Activated CD8-positive, alpha-beta memory T cell treated with anti-CD3 and anti-CD28 coated beads, Interleukin-2, amount 10 ng/mL, durations not matched to agents 7 days and 5 days (primary cell): ENCODE data around the gene CTNNBIP1. TPM values are rescaled to one million over a fixed set of nuclear protein-coding genes. Genes with fewer than 3 reads are reported as not detected.

Experiments
- ATAC-seq: fragments of 150-1000 bp; cut with Tn5 transposase; one replicate; pipeline ENCODE4 v1.10.0; 2021; ENCODE audit warnings: moderate library complexity
- CTCF ChIA-PET: fragments of 350-600 bp; sonication (Branson Sonifier 250); formaldehyde crosslinking; loops from one replicate; lab custom pipeline; 2021; ENCODE audit warnings: antibody characterized with exemption; lab: Charles Lee
- DNase-seq: peaks from one replicate; pipeline ENCODE4 v3.0.0-alpha.2; 2020
- H3K27ac Mint-ChIP-seq: one replicate; pipeline ENCODE4 v1.8.0; 2021; ENCODE audit warnings: mild to moderate bottlenecking, mixed read lengths
- H3K27me3 Mint-ChIP-seq: one replicate; pipeline ENCODE4 v1.8.0; 2021; ENCODE audit warnings: mixed read lengths
- H3K36me3 Mint-ChIP-seq: one replicate; pipeline ENCODE4 v1.8.0; 2021; ENCODE audit warnings: mild to moderate bottlenecking, mixed read lengths
- H3K4me1 Mint-ChIP-seq: one replicate; pipeline ENCODE4 v1.8.0; 2021; ENCODE audit warnings: mixed read lengths
- H3K4me3 Mint-ChIP-seq: one replicate; pipeline ENCODE4 v1.8.0; 2021; ENCODE audit warnings: mild to moderate bottlenecking, moderate library complexity, mixed read lengths
- H3K9me3 Mint-ChIP-seq: one replicate; pipeline ENCODE4 v1.8.0; 2022; ENCODE audit warnings: low read depth, mixed read lengths
- total RNA-seq, 2 experiments: library from RNA; stranded (reverse); gene quantifications; one replicate each; pipeline ENCODE4 v1.2.3, GENCODE V29; 2021

CTNNBIP1 gene
- total RNA-seq, 2 experiments from 2014 or later: 10.9 to 15.8 TPM

DNA sequence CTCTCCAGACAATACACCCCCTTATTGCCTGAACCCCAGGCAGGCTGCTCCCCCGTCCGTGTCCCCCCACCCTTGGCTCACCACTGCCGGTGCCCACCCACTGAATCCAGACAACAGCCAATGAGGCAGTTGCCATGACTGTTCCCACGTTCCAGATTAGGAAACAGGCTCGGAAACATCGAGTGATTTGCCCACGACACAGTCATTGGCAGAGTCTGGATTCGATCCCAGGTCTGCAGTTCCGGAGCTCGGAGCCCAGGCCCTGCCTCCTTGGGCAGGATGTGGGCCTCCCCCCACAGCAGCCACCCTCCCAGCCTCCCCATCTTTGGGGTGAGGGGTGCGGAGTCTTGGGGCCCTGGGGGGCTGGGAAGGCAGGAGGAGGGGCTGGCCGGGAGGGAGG lies 66.0 kb downstream of the CTNNBIP1 start:
- Mint-ChIP-seq H3K27me3 (no peaks in the 10 kb centered on the region), H3K4me1 (no peaks in the 10 kb centered on the region), H3K4me3 (no peak overlapping the region), H3K36me3 (no peaks in the 10 kb centered on the region), H3K27ac (no peak overlapping the region), H3K9me3 (no peaks in the 10 kb centered on the region)
- CTCF ChIA-PET: interaction anchor here (0.5 to 1.5 kb wide), 3 partner anchors 59 to 348 kb away, joined by 3 to 4 read pairs (median 3); no protein-coding TSS in a partner anchor
- DNase-seq (no peak), ATAC-seq (no peak)

DNA sequence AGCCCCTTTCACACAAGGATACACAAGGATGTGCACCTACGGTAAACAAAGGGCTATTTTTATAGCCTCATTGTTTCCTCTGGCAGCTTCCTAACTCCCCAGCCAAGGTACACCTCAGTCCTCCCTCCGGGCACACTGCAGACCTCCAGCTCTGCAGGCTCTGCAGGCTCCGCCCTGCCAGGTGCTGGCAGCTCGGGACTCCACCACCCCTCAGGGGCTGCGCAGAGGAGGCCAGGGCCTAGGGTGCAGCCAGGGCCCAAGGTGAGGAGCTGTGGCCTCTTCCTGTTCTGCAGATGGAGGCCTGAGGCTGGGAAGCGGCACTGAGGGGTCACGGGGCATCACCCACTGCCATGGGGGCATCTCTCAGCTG lies 66.5 kb downstream of the CTNNBIP1 start:
- no peak overlapping the region for H3K4me3 Mint-ChIP-seq
- CTCF ChIA-PET: interaction anchor here (0.8 kb wide), 1 partner anchor 59 kb away, joined by 4 read pairs; no protein-coding TSS in a partner anchor
- DNase-seq (no peak), ATAC-seq (no peak)
- H3K27ac Mint-ChIP-seq: no peak overlapping the region
- H3K27me3 Mint-ChIP-seq: no peaks in the 10 kb centered on the region
- H3K9me3 Mint-ChIP-seq: no peaks in the 10 kb centered on the region
- no peaks in the 10 kb centered on the region for H3K36me3 Mint-ChIP-seq
- no peaks in the 10 kb centered on the region for H3K4me1 Mint-ChIP-seq

DNA sequence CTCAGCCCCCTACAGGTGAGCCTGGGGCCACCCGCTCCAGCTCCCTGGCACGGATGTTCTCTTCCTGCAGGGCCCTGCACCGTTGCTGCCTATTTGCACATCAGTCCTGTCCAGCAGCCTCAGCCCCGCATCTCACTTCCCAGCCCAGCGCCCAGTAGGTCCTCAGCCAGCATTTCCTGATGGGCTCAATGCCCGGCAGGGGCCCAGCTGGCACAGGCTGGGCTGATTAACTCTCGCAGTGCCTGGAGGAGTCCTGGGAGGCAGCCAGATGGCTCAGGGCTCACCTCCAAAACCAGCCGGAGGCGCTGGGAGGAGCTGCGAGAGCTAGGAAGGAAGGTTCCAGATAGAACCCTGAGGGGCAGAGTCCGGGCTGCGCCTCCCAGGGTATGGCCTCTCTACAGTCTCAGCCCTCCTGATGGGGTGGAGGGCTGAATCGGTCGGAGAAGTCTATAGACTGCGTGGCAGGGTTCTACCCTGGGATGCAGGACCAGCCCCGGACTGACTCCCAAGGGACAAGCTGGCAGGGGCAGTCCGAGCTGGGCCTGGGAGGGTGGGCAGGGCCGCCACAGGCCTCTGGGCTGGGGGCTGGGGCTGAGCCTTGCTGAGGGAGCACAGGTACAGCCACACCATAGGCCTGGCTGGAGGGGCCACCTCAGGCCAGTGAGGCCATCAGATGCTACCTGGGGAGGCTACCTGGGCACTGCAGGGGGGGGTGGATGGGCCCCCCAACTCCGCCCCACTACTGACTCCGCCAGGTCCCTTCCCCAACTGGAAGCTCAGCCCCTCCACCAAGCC lies 67.1 kb downstream of the CTNNBIP1 start:
- no peak overlapping the region for H3K27ac Mint-ChIP-seq
- CTCF ChIA-PET: interaction anchor here (0.8 to 1.6 kb wide), 2 partner anchors 30 to 58 kb away, joined by 3 to 4 read pairs; no protein-coding TSS in a partner anchor
- no peaks in the 10 kb centered on the region for H3K36me3 Mint-ChIP-seq
- no peak for ATAC-seq
- H3K9me3 Mint-ChIP-seq: no peaks in the 10 kb centered on the region
- DNase-seq: no peak
- no peak overlapping the region for H3K4me3 Mint-ChIP-seq
- H3K4me1 Mint-ChIP-seq: no peaks in the 10 kb centered on the region
- H3K27me3 Mint-ChIP-seq: no peaks in the 10 kb centered on the region

DNA sequence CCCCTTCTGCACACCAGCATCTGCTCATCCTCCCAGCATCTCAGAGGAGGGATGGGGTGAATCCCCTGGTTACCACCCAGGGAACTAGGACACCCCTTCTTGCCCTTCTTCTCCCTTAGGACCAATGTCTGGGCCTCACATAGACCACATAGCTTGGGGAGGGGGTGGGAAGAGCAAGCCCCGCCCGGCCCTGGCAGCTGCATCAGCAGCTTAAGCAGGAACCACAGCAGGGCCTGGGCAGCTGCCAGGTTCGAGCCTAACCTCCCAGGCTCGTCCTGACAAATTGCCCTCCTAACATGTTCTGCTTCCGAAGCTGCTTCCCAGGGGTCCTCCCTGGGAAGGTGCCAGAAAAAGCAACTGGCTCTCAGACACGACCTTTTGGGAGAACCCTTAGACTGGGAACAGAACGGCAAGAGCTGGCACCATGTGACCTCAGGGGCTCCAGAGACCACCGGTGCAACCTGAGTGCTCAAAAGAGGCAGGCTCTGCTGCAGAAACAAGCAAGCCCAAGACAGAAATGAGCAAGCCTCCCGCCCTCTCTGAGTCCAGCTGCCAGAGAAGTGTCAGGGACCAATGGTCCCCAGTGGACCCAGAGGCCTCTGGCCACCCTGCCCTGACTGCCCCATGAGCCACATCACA lies 67.9 kb downstream of the CTNNBIP1 start:
- Mint-ChIP-seq H3K9me3 (no peaks in the 10 kb centered on the region), H3K4me1 (no peaks in the 10 kb centered on the region), H3K27me3 (no peaks in the 10 kb centered on the region), H3K36me3 (no peaks in the 10 kb centered on the region), H3K27ac (no peak overlapping the region), H3K4me3 (no peak overlapping the region)
- ATAC-seq (no peak), DNase-seq (no peak)
- CTCF ChIA-PET: interaction anchor here (0.8 to 1.6 kb wide), 2 partner anchors 25 to 31 kb away, joined by 3 read pairs; no protein-coding TSS in a partner anchor

DNA sequence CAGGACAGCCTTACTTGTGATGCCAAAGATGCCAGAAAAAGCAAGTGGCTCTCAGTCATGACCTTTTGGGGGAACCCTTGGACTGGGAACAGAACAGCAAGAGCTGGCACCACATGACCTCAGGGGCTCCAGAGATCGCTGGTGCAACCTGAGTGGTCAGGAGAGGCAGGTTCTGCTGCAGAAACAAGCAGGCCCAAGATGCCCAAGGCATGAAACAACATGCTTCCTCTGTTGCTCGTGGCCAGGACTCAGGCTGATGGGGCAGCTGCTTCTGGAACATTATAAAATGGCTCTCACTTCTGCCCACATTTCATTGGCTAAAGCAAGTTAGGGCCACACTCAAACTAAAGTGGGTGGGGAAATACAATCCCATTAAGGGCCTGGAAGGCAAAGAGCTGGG lies 68.6 kb downstream of the CTNNBIP1 start:
- H3K36me3 Mint-ChIP-seq: no peaks in the 10 kb centered on the region

DNA sequence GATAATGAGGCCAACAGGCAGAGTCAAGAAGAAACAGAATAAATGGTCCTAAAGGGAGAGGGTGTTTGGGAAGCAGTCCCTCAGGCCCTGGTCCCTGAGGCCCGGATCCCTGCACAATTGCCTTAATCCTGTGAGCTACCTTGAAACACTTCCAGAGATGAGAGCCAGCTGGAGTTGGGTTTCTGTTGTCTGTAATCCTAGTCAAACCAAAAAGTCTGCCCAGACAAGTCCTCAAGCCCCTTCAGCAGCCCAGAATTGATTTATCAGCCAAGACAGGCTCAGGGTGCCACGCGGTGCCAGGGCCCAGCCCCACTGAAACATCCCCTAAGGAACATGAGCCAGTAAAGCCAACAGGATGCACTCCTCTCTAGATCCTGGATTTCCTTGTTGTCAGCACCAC lies 69.9 kb downstream of the CTNNBIP1 start:
- CTCF ChIA-PET: interaction anchor here (2.2 kb wide), 1 partner anchor 56 kb away, joined by 4 read pairs; no protein-coding TSS in a partner anchor
- Mint-ChIP-seq H3K27me3 (no peaks in the 10 kb centered on the region), H3K27ac (no peak overlapping the region), H3K4me3 (no peak overlapping the region), H3K4me1 (no peaks in the 10 kb centered on the region), H3K36me3 (no peaks in the 10 kb centered on the region), H3K9me3 (no peaks in the 10 kb centered on the region)
- ATAC-seq (no peak), DNase-seq (no peak)

More for the DNA sequence above, 68.6 kb downstream of the CTNNBIP1 start:
- no peaks in the 10 kb centered on the region for H3K4me1 Mint-ChIP-seq
- H3K27ac Mint-ChIP-seq: no peak overlapping the region
- no peaks in the 10 kb centered on the region for H3K27me3 Mint-ChIP-seq
- no peak overlapping the region for H3K4me3 Mint-ChIP-seq
- DNase-seq (no peak), ATAC-seq (no peak)
- CTCF ChIA-PET: interaction anchor here (0.8 to 2.2 kb wide), 3 partner anchors 24 to 57 kb away, joined by 3 to 4 read pairs (median 3); no protein-coding TSS in a partner anchor
- H3K9me3 Mint-ChIP-seq: no peaks in the 10 kb centered on the region

DNA sequence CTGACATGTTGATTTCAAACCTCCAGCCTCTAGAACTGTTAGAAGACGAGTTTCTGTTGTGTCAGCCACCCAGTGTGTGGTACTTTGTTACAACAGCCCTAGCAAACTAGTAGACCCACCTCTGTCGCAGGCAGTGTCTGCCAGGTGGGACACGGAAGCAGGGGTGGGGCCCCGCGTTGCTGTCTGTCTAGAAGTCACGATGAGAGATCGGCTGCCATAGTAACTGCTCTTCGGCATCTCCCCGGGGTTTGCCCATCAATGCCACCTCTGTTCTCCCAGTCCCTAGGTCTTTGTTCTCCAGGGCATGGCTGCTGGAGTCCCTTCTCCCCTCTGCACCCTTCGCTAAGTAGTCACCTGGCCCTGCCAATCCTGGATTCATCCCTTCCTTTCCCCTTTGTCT lies 71.1 kb downstream of the CTNNBIP1 start:
- no peak for ATAC-seq

DNA sequence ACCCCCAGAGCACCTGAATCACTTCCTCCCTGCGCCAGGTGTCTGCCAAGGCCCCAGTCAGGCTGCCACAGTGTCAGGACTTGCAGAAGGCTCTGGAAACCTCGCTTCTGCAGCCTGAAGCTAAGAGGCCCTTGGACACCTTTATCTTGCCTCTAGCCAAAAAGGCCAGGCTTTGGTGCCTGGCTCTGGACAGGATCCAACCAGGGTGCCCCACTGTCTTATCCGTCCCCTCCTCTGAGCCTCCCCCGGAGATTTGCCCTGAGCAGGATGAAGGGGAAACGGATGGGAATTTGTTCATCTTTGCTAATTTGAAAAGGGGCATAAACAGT lies 73.5 kb downstream of the CTNNBIP1 start:
- ATAC-seq (no peak), DNase-seq (no peak)
- no peak overlapping the region for H3K4me3 Mint-ChIP-seq
- CTCF ChIA-PET: no interaction called here
- no peaks in the 10 kb centered on the region for H3K27me3 Mint-ChIP-seq
- H3K36me3 Mint-ChIP-seq: no peaks in the 10 kb centered on the region
- no peak overlapping the region for H3K27ac Mint-ChIP-seq
- H3K9me3 Mint-ChIP-seq: no peaks in the 10 kb centered on the region
- H3K4me1 Mint-ChIP-seq: no peaks in the 10 kb centered on the region

More for the DNA sequence above, 71.1 kb downstream of the CTNNBIP1 start:
- H3K9me3 Mint-ChIP-seq: no peaks in the 10 kb centered on the region
- CTCF ChIA-PET: no interaction called here
- H3K36me3 Mint-ChIP-seq: no peaks in the 10 kb centered on the region
- H3K27ac Mint-ChIP-seq: no peak overlapping the region
- no peaks in the 10 kb centered on the region for H3K4me1 Mint-ChIP-seq
- no peak for DNase-seq
- H3K4me3 Mint-ChIP-seq: no peak overlapping the region
- H3K27me3 Mint-ChIP-seq: no peaks in the 10 kb centered on the region

DNA sequence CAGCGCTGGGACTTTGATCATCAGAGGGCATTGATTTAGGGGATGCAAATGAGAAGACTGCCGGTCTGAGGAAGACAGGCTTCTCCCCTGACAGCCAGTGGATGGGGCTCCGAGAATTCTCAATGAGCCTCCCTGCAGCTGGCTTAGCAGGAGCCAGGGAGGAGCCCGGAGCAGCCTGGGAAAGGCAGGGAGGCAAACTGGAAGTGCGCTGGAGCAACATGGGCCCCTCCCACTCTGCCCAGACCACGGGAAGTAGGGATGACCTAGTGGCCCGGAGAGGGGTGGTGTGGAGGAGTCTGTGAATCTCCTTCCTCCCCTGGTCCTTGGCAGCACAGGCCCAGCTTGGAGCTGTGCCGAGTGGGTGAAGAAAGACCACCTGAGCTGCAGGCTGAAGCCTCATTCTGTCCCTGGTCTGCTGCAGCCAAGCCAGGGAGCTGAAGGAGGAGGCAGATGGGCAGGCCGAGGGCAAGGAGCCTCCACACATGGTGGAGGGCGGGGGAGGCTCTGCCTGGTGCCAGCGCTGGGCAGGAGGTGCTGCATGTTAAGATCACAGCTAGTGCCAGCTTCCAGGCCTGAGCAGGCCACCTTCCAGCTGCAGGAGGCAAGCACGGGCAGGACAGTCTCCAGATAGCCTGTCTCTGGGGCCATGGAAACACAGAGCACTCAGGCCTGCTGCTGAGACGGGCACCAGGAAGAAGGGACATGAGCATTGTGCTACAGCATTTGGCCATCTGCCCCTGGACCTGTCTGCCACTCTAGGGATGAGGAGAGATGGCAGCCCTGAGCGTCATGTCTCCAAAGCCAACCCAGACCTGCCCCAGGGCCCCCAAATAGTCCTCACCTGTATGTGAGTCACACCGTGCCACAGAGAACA lies 74.1 kb downstream of the CTNNBIP1 start:
- Mint-ChIP-seq H3K27me3 (no peaks in the 10 kb centered on the region), H3K4me3 (no peak overlapping the region), H3K9me3 (no peaks in the 10 kb centered on the region), H3K27ac (no peak overlapping the region), H3K36me3 (no peaks in the 10 kb centered on the region), H3K4me1 (no peaks in the 10 kb centered on the region)
- CTCF ChIA-PET: no interaction called here
- no peak for DNase-seq
- ATAC-seq: no peak

DNA sequence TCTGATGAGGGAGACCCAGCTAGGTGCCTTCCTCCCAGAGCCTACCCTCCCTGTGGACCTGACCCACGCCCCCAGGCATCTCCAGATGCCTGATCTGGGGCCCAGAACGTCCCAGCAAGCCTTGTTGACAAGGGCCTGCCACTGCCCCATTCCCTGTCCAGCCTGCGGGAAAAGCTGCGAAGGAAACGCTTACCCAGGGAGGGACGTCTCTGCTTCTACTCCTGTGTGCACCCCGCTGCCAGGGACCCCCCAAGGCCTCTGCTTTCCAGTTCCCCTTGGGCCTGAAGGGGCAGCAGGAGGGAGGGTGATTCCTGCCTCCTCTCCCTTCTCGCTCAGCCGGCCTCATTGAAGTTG lies 74.7 kb downstream of the CTNNBIP1 start:
- no peak for DNase-seq
- H3K9me3 Mint-ChIP-seq: no peaks in the 10 kb centered on the region
- no peak overlapping the region for H3K4me3 Mint-ChIP-seq
- H3K36me3 Mint-ChIP-seq: no peaks in the 10 kb centered on the region
- H3K27ac Mint-ChIP-seq: no peak overlapping the region
- CTCF ChIA-PET: no interaction called here
- no peaks in the 10 kb centered on the region for H3K4me1 Mint-ChIP-seq
- H3K27me3 Mint-ChIP-seq: no peaks in the 10 kb centered on the region
- no peak for ATAC-seq

DNA sequence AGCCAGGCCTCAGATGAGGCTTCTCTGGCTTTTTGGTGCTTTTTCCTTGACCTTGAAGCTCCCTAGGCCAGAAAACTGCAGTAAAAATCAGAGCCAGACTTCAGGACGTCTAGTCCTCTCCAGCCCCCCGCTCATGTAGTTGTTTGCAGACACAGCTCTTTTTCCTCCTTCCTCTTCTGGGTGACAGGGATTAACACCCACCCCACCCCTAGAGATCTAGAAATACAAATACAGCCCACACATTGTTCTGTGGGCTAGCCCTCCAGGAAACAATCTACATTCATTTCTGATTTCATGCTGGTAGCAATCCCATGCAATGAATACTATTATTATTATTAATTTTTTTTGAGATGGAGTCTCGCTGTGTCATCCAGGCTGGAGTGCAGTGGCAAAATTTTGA lies 76.4 kb downstream of the CTNNBIP1 start:
- Mint-ChIP-seq H3K4me3 (no peak overlapping the region), H3K27ac (no peak overlapping the region), H3K4me1 (no peaks in the 10 kb centered on the region), H3K9me3 (no peaks in the 10 kb centered on the region), H3K36me3 (no peaks in the 10 kb centered on the region), H3K27me3 (no peaks in the 10 kb centered on the region)
- ATAC-seq: no peak
- no peak for DNase-seq
- CTCF ChIA-PET: interaction anchor here (0.6 to 0.8 kb wide), 2 partner anchors 47 to 90 kb away, joined by 3 read pairs; no protein-coding TSS in a partner anchor

DNA sequence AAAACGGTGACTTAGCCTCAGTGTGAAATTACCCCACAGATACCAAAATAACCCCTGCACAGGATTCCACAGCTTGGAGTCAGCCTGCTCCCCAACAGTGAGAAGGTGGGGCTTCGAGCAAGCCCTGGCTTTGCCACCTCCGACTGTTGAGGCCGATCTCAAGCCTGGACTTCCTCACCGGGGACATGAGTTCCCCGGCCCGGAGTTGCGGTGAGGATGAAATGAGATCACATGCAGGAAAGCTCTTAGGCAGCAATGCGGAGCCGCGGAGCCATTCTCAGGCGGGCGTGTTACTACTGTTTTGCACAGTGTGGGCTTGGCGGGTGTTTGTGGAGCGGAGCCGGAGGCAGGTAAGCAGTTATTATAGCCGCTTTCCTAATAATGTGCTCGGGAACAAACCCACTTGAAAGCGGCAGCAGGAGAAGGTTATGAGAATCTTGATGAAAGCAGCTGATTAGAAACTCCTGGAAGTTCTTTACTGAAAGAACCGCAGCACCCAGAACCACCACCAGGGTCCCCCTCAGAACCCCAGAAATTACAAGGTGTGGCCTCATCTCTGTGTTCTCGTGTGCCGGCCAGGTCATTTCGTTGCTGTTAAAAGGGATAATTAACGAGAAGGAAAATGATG lies 82.4 kb downstream of the CTNNBIP1 start:
- Mint-ChIP-seq H3K36me3 (peaks cover 4% of the 10 kb centered on the region), H3K27ac (no peak overlapping the region), H3K9me3 (no peaks in the 10 kb centered on the region), H3K4me3 (no peak overlapping the region), H3K4me1 (peaks cover 28% of the 10 kb centered on the region), H3K27me3 (peaks cover 4% of the 10 kb centered on the region)
- CTCF ChIA-PET: interaction anchor here (0.7 to 5.1 kb wide), 4 partner anchors 25 to 1822 kb away, joined by 3 to 25 read pairs (median 4); no protein-coding TSS in a partner anchor
- DNase-seq (no peak), ATAC-seq (no peak)

DNA sequence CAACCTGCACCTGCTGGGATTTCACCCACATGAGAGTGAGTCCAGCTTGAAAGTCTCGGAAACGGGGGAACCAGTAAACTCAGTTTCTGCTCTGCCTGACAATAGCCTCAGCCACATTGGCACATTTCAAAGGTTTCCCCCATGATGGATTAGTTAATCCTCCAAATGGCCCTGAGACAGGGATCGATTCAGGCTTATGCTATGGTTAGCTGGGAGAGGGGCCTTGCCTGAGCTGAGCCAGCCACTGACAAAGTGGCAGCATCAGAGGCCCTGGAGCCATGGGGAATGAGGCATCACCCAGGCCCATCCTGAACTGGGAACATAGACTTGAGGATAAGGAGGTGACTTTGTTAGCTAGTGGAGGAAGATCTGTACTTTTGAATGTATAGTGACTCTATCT lies 83.5 kb downstream of the CTNNBIP1 start:
- Mint-ChIP-seq H3K9me3 (no peaks in the 10 kb centered on the region), H3K27ac (no peak overlapping the region), H3K27me3 (peaks cover 4% of the 10 kb centered on the region), H3K4me3 (no peak overlapping the region), H3K36me3 (peaks cover 4% of the 10 kb centered on the region), H3K4me1 (peaks cover 39% of the 10 kb centered on the region)
- ATAC-seq: no peak
- DNase-seq: no peak
- CTCF ChIA-PET: interaction anchor here (0.9 to 5.1 kb wide), 7 partner anchors 21 to 384 kb away, joined by 3 to 25 read pairs (median 3); partner anchors contain the start of gene KIF1B
